GM12872 (cell line): ENCODE data around the gene GSS.

Source experiments
- CTCF ChIP-seq: IDR thresholded peaks from 3 replicates; pipeline ENCODE4 v1.5.1; 2011; ENCODE audit warnings: low read depth, mild to moderate bottlenecking, low read length, moderate library complexity; ENCODE audit not compliant: insufficient read depth

The GSS gene

DNA sequence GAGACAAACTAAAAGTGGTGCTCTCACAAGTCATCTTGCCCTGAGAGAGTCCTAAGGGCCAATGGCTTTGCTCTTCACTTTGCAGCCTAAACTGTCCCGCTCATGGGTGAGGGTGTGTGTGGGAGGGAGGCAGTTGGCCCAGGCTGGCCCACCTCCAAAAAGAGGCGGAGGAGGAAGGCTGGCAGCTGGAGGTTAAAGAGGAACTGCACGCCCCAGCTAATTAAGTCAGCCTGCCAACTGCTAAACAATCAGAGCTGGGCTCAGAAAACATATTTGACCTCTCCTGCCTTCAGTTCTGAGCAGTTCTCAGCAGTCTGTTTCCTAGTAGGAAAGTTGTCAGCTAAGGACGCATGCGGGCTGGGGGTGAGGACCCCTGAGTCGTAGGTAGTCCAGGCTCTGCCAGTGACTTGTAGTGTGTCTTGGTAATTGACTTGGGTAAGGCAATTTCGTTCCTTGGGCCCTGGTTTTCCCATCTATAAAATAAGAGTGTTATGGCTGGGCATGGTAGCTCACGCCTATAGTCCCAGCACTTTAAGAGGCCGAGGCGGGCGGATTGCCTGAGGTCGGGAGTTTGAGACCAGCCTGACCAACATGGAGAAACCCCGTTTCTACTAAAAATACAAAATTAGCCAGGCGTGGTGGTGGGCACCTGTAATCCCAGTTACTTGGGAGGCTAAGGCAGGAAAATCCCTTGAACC is 17.0 kb downstream of the GSS start:
- no peak for TF ChIP-seq CTCF

DNA sequence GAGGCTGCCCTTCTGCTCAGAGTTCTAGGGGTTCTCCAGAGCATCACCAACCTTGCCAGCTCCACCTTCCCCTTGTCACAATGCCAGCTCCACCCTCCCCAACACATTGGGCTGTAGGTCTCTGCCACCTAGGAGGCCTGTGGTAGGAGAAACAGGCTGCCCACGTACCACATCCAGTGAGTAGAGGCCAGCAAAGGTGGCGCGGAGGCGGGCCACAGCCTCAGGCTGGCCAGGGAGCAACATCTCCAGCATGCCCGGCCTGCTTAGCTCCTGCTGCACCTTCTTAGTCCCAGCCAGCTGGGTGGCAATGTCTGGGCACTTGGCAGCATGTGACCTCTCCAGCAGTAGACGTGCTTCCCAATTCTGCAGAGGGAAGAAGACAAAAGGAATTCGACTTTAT is 23.8 kb downstream of the GSS start:
- TF ChIP-seq CTCF: no peak

DNA sequence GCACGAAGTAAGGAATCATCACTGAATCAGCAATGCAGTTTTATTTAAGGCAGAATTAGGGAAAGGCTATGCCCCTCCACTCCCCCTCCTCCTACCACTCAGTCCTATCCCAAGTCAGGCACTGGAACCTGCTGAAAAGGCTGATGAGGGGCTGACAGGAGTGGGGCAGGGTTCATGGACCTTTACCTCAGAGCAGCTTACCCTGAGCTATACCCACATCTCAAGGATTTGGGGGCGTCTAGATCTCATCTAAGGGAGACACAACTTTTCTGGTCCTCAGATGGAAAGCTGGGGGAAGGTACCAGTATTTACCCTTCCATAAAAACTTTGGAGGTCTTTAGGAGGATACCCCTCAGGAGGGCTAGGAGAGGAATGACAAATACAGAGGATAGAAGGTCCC is 27.2 kb downstream of the GSS start:
- TF ChIP-seq CTCF: no peak

DNA sequence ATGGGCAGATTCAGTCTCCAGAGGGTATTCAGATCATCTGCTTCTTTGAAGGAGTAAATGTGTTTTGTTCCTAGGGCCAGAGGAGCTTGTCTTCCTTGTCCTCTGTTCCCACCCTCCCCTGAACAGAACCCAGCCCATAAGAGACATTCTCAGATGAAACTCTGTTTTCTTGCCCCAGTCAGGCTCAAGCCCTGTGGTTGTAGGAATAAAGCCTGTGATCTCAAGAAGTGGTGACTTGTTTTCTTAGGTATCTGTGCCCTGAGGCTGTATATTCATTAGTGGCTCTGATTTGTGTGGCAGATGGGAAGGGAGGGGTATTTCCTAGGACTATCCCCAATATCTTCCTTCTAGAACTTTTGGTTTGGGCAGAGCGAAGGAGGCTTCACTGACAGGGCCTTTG is 27.9 kb downstream of the GSS start:
- no peak for TF ChIP-seq CTCF

GRCh38 chr20:34926581-34926980 is 29.0 kb downstream of the GSS start:
- TF ChIP-seq CTCF: no peak

DNA sequence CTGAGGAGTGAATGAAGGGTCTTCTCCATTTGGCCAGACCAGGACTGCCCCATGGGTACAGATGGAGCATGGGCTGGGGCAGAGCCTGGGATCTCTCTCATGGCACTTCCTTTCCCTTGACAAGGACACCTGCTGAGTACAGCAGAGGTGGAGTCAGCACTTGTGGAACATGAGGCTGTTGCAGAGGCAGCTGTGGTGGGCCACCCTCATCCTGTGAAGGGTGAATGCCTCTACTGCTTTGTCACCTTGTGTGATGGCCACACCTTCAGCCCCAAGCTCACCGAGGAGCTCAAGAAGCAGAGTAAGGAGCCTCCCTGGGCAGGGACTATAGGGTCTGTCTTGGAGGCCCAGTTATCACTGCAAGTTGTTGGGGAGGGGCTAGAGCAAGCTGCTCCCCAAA is 29.6 kb downstream of the GSS start:
- no peak for TF ChIP-seq CTCF

GRCh38 chr20:34925341-34925740 is 30.3 kb downstream of the GSS start:
- no peak for TF ChIP-seq CTCF
